Sigmoid colon (tissue), 4 donors: ENCODE results near the gene SCARB1.

ENCODE experiments used
- CTCF ChIP-seq, 4 experiments: fragments of 450-650 bp in 3 of 4; fragments of 200-600 bp in 1 of 4; IDR thresholded peaks; one replicate each; pipeline ENCODE4 v1.5.1; 2016 to 2019; ENCODE audit warnings: antibody characterized with exemption in 4 of 4, mild to moderate bottlenecking in 3 of 4, moderate library complexity in 2 of 4
- EP300 ChIP-seq, 4 donors: sonication (generic); formaldehyde crosslinking; IDR thresholded peaks; one replicate each; pipeline ENCODE4 v1.6.1; 2017; ENCODE audit warnings: antibody characterized with exemption in 4 of 4
- POLR2A ChIP-seq, 2 donors: fragments of 450-650 bp; IDR thresholded peaks; one replicate each; pipeline ENCODE4 v1.6.1; 2016; ENCODE audit warnings: antibody characterized with exemption in 2 of 2, mild to moderate bottlenecking in 2 of 2, moderate library complexity in 2 of 2
- POLR2AphosphoS5 ChIP-seq, 4 donors: sonication (generic); formaldehyde crosslinking; IDR thresholded peaks; one replicate each; pipeline ENCODE4 v1.6.1; 2017; ENCODE audit warnings: antibody characterized with exemption in 4 of 4

GRCh38 chr12:124841558-124841945, 22.1 kb downstream of the SCARB1 start:
- no peak for TF ChIP-seq CTCF (IDR thresholded peaks at IDR 0.05)
- no peak for TF ChIP-seq POLR2AphosphoS5 (IDR thresholded peaks at IDR 0.05)
- no peak for TF ChIP-seq POLR2A (IDR thresholded peaks at IDR 0.05)
- no peak for TF ChIP-seq EP300 (IDR thresholded peaks at IDR 0.05)
